DMS153 (cell line): ENCODE results near the gene CLDN11.

ENCODE experiments used
- DNase-seq: peaks from one replicate; lab custom pipeline; 2025; lab: John Stamatoyannopoulos, UW

Gene CLDN11

GRCh38 chr3:170418422-170419398 lies at the start of gene CLDN11:
Gene CLDN11, plus strand, starts transcription at chr3:170418868. Its CDS starts 199 bp downstream, at chr3:170419067.
- no peak for DNase-seq

GRCh38 chr3:170368921-170369320 lies 49.7 kb upstream of the CLDN11 start:
- DNase-seq: no peak

GRCh38 chr3:170372190-170372879 lies 46.3 kb upstream of the CLDN11 start:
- DNase-seq: no peak

- no peak for DNase-seq
These were observed 35.1 kb upstream of the CLDN11 start for GRCh38 chr3:170383567-170383966.

GRCh38 chr3:170386468-170386867 lies 32.2 kb upstream of the CLDN11 start:
- DNase-seq: no peak

- no peak for DNase-seq
These were observed 30.7 kb upstream of the CLDN11 start for GRCh38 chr3:170387950-170388349.

- DNase-seq: no peak
These were observed 27.6 kb upstream of the CLDN11 start for GRCh38 chr3:170391108-170391507.

GRCh38 chr3:170397685-170398084 lies 21.0 kb upstream of the CLDN11 start:
- no peak for DNase-seq

- no peak for DNase-seq
These were observed 13.6 kb upstream of the CLDN11 start for GRCh38 chr3:170405101-170405500.

- DNase-seq: no peak
These were observed 8.1 kb upstream of the CLDN11 start for GRCh38 chr3:170410428-170411029.

GRCh38 chr3:170413291-170413690 lies 5.4 kb upstream of the CLDN11 start:
- no peak for DNase-seq

- DNase-seq: peak; percentile 58
These were observed 4.4 kb upstream of the CLDN11 start for GRCh38 chr3:170414202-170414663.

- DNase-seq: no peak
These were observed 1.6 kb upstream of the CLDN11 start for GRCh38 chr3:170417090-170417489.

- DNase-seq: no peak
These were observed 954 bp downstream of the CLDN11 start for GRCh38 chr3:170419557-170420087.

GRCh38 chr3:170420307-170420821 lies 1.7 kb downstream of the CLDN11 start:
- DNase-seq: no peak

GRCh38 chr3:170421111-170421641 lies 2.5 kb downstream of the CLDN11 start:
- DNase-seq: no peak

GRCh38 chr3:170421758-170422157 lies 3.1 kb downstream of the CLDN11 start:
- no peak for DNase-seq

GRCh38 chr3:170423001-170423615 lies 4.4 kb downstream of the CLDN11 start:
- DNase-seq: no peak

GRCh38 chr3:170424879-170425278 lies 6.2 kb downstream of the CLDN11 start:
- no peak for DNase-seq

GRCh38 chr3:170425491-170426239 lies 7.0 kb downstream of the CLDN11 start:
- DNase-seq: peak; percentile 9
